ENCODE data around the gene SLC24A1.

SLC24A1 gene

DNA sequence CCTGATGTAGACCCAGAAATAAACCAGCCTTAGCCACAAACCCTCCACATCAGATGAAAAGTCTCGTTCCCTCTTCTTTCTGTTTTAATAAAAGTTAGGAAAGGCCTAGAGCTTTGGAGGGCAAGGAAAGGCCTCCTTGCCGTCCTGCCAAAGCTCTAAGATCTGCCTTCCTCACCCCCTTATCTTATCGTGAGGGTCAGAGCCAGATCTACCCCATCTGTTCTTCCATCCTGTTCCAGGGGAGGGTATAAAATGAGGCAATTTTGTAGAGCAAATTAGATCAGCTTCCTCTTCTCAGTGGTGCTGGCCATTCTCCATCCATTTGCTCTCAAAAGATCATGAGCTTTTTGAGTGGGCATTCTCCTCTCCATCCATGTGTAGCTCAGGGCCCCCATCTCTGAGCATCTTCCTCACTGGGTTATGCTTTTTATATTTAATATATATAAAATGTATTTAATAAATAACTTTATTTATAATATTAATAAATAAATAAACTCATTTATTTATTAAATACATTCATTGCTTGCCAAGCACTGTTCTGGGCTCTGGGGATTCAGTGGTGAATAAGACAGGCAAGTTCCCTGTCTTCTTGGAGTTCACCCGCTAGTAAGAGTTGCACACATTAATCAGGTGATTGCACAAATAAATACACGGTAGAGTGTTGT lies 2.0 kb upstream of the SLC24A1 start:
- DNase-seq, result no peak

DNA sequence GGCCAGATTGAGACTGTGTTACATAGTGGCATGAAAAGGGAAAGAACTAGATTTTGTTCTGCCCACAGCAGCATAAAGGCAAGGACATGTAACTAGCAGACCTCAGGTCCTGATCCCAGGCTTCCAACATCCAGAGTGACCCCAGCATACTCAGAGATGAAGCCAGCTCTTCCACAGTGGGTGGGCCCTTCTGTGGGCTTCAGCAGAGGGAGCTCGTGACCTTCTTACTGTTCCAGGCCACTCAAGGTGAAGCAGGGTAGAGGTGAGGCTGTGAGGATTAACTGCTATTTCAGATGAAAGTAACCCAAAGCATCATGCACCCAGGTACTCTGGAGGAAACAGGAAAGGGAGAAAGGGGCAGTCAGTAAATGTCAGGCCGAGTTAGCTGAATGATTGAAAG lies 905 bp upstream of the SLC24A1 start:
- no peak for DNase-seq

DNA sequence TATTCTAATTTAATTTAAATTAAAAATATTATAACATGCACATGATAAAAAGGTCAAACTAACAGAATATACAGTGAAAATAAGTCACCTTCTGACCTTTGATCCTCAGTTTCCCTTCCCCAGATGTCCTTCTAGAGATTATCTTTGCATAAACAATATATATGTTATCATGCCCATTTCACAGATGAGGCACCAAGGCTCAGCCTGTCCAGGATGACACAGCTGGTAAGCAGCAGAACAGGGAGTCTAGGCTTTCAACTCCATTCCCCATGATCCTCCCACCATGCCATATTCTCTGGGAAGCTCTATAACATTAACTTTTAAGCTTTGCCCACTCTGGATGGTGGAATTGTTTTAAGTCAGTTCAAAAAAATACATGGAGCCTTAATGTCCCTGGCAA lies 1.4 kb downstream of the SLC24A1 start:
- no peak for DNase-seq

DNA sequence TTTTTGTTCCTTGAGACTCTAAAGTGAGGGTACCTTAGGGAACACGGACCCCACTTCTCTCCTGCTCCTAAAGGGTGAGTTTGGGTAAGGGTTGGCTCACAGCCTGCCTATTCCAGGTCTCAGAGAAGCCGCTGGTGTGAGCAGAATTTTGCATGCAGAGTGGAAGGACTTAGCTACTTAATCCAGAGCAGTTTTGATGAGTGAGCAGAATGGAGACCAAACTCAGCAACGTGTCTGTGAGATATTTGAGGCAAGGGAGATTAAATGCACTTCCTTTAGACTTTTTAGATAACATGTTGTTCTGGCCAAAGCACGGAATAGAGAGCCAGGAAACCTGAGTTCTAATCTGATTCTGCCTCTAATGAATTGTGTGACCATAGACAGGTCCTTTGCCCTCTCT lies 5.1 kb downstream of the SLC24A1 start:
- DNase-seq, result no peak

DNA sequence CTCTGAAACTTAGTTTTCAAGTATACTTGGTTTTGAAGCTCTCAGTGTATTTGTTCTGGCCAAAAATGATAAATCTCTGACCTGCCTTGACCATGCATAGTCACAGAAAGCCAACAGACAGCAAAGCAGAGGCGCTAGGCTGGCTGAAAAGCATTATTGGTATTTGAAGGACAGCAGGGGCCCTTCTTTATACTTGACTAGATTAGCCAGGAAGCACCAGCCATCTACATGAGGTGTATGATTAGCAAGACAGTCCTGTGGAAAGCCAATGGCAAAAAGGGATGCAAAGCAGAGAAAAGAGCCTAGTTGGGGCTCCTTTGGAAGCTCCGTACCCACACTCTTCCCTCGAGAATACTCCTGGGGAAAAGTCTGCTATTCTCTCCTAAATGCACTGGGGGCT lies 7.8 kb downstream of the SLC24A1 start:
- no peak for DNase-seq

DNA sequence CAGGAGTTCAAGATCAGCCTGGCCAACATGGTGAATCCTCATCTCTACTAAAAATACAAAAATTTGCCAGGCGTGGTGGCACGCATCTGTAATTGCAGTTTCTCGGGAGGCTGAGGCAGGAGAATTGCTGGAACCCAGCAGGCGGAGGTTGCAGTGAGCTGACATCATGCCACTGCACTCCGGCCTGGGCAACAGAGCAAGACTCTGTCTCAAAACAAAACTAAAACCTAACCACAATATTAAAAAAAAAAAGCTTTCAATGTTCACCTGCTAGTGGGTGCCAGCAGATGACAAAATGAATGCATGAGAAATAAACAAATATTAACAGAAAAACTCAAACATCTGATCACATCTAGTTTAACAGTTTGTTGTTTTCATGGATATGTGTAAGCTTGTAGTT lies 9.0 kb downstream of the SLC24A1 start:
- DNase-seq, result no peak

DNA sequence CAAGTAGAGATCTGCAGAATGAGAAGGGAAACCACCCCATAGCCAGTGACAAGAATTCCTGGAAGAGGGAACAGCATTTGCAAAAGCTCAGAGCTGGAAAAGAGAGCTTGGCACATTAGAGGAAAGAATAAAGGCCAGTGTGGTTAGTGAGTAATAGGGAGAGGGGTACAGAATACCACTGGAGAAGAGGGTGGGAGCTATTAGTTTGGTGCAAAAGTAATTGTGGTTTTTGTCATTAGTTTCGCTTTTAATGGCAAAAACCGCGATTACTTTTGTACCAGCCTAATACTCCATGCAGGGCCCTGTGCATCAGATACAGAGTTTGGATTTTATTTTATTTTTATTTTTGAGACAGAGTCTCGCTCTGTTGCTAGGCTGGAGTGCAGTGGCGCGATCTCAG lies 9.8 kb downstream of the SLC24A1 start:
- DNase-seq, result no peak

DNA sequence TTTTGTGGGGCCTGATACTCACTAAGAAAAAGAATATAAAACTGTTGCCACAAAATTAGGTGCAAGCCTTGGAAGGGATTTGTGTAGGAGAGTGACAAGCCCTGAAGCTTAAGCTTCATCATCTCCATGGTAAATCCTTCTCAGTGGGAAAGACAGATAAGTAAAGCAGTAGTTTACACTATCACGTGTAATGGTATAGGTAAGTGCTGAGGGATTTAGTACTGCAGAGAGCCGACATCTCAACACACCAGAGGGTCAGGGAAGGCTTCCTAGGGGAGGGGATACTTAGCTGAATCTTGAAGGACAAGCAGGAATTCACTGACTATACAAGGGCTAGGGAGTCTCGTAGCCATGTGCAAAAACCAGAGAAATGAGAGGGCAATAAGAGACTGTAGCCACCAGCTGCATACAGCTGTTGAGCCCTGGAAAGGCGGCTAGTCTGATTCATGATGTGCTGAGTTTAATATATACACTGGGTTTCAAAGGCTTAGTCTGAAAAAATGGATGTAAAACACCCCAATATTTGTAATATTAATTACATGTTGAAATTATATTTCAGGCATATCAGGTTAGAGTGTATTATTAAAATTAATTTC lies 11.1 kb downstream of the SLC24A1 start:
- no peak for DNase-seq

DNA sequence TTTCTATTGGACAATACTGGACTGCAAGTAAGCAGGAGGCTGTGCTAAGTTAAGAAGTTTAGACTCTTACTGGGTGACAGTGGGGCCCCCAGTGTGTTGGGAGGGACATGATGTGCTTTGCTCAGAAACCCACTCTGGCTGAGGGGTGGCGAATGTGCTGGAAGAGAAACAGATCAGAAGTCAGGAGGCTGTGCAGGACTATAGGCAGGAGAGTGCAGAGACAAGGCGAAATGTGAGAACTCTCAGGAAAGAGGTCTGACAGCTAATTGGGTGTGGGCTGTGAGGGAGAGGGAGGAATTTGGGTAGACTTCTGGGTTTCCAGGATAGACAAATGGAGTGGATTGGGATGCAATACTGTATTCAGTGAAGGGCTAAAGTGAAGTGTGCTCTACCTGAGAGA lies 12.0 kb downstream of the SLC24A1 start:
- DNase-seq, result no peak

DNA sequence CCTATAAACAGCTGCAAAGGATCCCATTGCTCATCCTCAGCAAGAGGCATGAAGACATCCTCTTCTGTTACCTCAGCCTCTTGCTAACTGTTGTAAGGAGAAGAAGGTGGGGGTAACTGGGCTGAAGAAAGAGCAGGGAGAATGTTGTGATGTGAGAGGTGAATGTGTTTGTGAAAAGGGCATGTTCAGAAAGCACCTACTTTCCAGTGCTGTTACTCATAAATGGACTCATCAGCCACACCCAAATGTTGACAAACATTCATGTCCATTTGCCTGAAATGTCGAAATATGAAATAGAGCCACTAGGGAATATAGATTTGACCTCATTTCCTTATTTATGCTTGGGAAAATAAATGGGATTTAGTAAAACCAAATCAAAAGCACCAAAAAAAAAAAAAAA lies 12.6 kb downstream of the SLC24A1 start:
- DNase-seq, result no peak

DNA sequence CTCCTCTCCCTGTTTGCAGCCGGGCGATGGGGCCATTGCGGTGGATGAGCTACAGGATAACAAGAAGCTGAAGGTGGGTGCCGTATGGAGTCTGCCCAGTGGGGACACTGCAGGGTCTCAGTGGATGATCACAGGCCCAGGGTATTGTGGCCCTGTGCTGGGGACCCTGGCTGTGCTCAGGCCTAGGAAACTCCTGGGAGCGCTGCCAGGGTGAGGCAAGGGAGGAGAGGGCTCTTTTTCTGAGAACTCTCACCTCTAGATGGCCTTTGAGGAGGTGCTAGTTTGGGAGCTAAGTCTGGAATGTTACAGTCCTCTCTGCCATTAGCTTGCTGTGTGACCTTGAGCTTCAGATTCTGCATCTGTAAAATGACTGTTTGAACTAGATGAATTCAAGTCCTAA lies 16.4 kb downstream of the SLC24A1 start:
- DNase-seq, result no peak

DNA sequence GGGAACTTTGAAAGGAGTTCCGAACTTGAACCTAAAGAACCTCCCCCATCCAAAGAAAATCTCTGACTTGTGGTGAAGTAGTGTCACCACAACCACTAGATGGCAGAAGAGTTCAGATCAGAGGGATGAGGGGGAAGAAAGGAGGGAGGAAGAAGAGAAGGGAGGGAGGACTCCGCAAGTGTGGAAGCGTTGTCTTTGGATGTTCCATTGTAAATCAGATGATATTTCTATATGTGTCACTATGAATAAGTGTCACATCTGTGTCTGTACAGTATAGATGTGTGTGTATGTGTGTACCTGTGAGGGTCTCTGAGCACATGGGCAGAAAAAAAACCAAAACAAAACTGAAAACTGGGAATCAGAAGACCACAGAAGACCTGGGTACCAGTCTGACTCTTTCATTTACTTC lies 16.9 kb downstream of the SLC24A1 start:
- peak; percentile 9 to 21 for DNase-seq

DNA sequence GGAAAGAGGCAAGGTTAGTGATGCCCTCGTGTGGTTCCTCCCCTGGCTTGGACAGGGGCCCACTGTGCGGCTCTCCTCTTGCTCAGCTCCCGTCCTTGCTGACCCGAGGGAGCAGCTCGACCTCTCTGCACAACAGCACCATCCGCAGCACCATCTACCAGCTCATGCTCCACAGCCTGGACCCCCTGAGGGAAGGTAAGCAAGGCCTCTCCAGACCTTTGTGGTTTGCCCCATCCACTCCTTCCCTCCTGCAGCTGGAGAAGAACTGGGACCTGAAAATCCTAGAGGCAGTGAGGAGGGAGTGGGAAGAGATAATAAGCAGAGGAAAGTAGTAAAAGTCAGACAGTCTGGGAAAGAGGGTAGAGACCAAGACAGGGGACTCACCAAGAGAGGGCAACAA lies 17.8 kb downstream of the SLC24A1 start:
- no peak for DNase-seq

DNA sequence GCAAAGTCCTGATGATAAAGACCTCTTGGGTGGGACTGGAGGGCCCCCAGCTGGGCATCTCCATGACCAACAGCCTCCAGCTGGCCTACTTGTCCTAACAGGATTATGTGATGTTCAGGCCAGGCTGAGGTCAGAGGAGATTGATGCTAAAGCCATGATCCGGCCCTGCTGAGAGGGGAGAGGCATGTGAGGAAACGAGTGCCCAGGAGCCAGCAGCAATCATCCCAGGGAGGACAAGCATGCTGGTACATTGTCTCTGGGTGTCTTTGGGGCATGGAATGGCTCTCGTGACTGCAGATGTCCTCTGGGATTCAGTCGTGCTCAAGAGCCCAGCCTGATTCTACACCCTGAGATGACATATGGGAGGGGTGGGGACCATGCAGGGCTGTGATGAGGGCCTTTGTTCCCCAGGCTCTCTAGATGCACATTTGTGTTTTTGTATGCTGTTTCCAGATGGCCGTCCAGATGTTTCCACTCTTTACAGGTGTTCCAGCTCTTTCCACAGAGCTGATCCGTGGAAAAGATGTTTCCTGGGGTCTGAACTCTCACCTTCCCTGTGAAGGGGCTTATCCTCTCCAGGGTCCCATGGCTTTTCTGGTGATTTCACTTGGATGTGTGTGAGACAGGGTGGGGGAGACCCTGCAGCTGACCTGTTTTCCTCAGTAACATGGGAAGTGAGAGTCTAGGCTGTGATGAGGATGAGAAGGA lies 20.2 kb downstream of the SLC24A1 start:
- no peak for DNase-seq

DNA sequence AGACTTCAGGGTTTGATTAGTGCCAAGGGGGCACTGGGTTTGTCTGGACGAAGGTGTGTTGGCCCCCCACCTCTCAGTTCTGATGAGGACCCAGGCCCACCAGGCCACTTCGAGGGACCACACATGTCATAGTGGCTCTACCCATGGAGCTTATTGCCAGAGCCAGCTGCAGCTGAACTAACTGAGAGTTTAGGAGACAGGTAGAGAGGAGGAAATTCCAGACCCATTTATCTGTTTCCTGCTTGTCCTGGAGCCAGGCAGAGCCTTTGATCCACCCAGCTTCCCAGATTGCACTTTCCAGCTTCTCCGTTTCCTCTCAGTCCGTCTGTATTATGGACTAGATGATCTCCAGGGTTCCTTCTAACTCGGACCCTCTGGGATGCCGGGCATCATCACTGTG lies 20.9 kb downstream of the SLC24A1 start:
- DNase-seq, result no peak

DNA sequence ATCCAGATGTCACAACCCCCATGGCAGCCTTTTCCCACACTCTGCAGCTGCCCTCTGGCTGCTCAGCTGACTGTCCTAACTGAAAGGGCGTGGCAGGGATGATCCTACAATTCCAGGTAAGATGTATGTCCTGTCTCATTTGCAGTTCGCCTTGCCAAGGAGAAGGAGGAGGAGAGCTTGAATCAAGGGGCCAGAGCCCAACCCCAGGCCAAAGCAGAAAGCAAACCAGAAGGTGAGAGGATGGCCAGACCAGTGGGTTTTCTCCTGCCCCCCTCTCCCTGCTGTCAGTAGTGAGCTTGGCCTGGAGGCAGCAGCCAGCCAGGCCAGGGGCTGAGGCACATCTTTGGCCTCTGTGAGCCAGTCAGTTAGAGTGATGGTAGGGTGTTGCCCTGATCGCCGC lies 22.5 kb downstream of the SLC24A1 start:
- no peak for DNase-seq

DNA sequence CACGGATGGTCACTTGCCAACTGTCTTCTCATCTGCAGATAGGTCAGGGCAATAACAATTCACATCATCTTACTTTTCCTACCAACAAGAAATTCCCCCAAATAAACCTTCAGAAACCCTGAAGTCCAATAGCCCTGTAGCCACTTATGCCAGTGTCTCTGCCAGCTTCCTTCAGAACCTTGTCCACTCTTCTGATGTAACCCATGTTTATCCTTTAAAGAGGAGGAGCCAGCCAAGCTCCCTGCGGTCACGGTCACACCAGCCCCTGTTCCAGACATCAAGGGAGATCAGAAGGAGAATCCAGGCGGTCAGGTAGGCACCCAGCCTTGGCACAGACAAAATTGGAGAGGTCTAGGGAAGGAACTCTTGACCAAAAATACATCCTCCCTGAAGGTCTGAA lies 23.7 kb downstream of the SLC24A1 start:
- DNase-seq, result no peak

DNA sequence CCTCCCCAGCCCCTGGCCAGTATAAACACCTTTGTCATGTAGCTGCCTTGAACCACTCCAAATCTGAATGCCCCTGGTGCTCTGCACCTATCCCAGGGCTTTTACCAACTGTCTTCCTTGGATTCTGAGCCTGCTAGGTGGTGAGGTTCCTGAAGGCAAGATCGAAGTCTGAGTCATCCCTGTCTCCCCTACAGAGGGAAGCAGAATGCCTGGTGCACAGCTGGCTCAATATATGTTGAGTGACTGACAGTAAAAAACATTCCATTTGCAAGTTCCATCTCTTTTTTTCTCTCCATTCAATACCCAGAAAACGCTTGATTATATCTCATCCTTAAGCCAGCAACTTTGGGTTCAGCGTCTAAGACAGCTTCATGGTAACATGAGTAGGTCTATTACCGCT lies 24.7 kb downstream of the SLC24A1 start:
- no peak for DNase-seq

DNA sequence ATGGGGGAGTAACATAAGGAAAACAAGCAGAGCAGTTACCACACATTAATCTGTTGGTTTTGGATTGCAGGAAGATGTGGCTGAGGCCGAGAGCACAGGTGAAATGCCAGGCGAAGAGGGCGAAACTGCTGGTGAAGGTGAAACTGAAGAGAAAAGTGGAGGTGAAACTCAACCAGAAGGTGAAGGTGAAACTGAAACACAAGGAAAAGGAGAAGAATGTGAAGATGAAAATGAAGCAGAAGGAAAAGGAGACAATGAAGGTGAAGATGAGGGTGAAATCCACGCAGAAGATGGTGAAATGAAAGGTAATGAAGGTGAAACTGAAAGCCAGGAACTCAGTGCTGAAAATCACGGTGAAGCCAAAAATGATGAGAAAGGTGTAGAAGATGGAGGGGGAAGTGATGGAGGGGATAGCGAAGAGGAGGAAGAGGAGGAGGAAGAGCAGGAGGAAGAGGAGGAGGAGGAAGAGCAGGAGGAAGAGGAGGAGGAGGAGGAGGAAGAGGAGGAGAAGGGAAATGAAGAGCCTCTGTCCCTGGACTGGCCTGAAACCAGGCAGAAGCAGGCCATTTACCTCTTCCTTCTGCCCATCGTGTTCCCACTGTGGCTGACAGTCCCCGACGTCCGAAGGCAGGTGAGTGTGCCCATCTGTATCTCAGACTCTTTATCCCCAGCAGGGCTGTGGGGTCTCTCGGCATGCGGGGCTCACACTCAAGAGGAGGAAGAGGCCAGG lies 28.7 kb downstream of the SLC24A1 start:
- DNase-seq, result no peak

DNA sequence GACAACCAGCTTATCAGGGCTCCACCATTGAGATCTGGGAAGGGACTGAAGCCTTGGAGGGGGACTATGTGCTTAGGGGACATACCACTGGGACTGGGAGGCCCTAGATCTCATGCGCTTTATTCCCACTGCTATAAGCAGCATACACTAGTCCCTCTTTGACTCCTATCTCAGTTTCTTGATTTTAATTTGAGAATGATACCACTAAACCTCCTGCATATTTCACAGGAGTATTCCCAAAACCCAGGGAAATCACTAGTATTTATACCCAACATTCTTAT lies 29.2 kb downstream of the SLC24A1 start:
- DNase-seq, result no peak

DNA sequence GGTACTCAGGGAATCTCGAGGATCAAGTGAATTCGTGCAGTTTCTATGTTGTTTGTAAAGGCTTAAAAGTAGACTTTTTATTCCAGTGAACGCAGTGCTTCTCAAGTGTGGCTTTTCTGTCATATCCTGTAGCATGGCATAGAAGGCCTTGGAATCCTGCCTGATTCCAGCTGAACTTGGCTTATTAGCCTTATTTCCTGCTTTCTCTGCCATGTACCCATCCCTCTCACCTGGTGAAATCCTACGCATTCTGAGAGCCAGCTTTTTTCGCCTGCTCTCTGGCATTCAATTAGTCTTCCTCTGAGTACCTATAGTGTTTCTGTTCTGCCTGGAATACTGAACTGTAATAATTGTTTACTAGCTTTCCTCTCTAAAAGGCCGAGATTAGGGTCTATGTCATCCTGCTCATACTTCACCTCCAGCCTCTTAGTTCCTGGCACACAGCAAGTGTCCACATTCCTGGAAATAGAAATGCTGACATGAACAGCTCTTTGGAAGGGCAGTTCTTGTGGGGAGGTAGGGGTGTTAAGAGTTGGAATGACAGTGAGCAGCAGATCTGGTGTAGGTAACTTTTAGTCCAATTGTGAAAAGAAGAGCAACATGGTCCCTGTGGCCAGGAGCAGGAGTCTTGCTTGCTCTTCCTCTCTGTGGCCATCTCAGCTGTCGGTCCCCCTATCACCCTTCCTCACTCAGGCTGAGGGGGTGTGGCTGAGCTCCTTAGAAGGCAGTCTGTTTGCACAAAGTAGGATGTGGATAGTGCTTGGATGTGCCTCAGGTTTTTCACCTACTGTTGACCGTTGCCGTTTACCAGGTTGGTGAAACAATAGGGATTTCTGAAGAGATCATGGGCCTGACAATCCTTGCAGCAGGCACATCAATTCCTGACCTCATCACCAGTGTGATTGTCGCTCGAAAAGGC lies 30.4 kb downstream of the SLC24A1 start:
- no peak for DNase-seq

DNA sequence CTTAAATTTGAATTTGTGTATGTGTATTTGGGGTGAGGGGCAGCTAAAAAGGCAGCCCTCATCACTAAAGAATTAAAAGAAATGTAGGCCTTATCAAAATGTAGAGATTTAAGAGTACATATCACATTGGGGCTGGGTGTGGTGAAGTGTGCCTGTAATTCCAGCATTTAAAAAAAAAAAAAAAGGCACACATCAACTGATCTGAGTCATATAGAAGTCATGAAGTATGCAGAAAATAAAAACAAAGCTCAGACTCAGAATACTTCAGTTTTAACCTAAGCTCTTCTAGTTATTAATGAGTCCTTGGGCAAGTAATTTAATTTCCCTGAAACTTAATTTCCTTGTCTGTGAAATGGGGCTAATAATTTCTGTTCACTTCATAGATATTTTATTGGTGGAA lies 31.6 kb downstream of the SLC24A1 start:
- no peak for DNase-seq

Measured in stimulated activated CD4-positive, alpha-beta T cell treated with anti-CD3 and anti-CD28 coated beads, Interleukin-2, amount 100 ng/mL, for 48 hours (primary cell).